GM20000 (cell line): ENCODE data around the gene PLAU.
"Not testable (repeated sequence)": the region's sequence is repeated elsewhere in the genome, so short reads cannot be mapped to it uniquely, and the experiment has no call there.

Source experiments
- DNase-seq: peaks from one replicate; pipeline ENCODE4 v3.0.0; 2012; ENCODE audit warnings: low spot score
- TF ChIP-seq, protein P1 (sequence below): IDR thresholded peaks from 2 replicates; pipeline ENCODE4 v1.5.1; 2012; ENCODE audit warnings: mild to moderate bottlenecking, control low read depth; ENCODE audit errors: extremely low read depth, missing control alignments

The PLAU gene

DNA sequence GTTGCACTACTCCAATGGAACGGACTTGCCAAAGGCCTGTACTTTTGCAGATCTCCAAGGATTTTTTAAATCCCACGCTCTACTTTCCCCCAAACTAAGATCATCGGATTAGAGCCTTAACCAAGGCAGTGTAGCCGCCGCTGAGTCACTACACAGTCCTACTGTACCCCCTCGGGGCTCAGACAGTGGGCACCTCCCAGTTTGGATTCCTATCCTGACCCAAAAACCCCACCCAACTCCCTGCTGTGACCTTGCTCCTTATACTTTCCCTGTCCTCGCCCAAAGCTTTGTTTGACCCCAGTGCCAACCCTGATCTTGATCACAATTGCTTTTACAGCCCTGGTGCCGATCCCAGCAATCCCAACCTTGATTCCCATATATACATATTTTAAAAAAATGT is 17.5 kb upstream of the PLAU start:
- DNase-seq, result no peak
- TF ChIP-seq, protein P1, sequence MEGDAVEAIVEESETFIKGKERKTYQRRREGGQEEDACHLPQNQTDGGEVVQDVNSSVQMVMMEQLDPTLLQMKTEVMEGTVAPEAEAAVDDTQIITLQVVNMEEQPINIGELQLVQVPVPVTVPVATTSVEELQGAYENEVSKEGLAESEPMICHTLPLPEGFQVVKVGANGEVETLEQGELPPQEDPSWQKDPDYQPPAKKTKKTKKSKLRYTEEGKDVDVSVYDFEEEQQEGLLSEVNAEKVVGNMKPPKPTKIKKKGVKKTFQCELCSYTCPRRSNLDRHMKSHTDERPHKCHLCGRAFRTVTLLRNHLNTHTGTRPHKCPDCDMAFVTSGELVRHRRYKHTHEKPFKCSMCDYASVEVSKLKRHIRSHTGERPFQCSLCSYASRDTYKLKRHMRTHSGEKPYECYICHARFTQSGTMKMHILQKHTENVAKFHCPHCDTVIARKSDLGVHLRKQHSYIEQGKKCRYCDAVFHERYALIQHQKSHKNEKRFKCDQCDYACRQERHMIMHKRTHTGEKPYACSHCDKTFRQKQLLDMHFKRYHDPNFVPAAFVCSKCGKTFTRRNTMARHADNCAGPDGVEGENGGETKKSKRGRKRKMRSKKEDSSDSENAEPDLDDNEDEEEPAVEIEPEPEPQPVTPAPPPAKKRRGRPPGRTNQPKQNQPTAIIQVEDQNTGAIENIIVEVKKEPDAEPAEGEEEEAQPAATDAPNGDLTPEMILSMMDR, result no peak

DNA sequence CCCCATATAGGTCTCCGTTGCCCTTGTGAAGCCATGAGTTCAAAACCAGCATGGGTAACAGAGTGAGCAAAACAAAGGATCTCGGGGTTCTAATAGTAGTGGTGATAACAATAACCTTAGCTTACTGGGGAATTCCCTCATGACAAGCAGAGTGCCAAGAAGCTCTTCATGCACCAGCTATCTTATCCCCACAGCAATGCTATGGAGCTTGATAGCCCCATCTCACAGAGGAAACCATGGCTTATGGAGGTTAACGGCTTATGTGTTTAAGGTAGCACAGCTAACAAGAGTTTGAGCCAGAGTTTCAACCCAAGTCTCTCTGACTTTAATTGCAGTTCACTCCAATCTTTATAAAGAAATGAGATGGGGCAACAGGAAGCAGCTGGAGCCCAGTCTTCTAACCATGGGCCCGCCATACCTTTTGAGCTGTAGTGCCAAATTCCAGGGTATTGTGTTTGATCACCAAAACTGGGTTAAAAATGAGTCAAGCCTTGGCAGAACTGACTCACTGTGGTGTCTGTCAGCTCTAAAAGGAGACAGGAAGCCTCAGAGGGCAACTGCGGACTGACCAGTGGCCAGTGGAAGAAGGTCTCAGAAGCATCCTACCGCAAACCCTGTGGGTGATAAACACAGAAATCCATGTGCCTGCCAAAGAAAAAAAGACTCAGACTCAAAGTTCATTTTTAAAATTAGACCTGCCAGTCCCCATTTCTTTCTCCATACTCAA is 16.5 kb upstream of the PLAU start:
- TF ChIP-seq, protein P1, result no peak
- DNase-seq, result no peak

DNA sequence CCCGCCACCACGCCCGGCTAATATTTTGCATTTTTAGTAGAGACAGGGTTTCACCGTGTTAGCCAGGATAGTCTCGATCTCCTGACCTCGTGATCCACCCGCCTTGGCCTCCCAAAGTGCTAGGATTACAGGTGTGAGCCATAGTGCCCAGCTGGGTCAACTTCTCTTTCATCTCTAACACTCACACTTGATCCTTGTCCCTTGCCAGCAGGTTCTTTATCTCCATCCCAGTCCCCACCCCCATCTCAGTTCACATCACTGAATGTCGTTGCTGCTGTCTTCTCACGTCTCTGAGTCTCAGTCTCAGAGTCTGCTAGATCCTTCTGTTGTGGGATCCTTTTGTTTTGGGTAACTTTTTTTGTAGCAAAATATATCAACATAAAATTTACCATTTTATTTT is 15.6 kb upstream of the PLAU start:
- DNase-seq, result not testable (repeated sequence)

DNA sequence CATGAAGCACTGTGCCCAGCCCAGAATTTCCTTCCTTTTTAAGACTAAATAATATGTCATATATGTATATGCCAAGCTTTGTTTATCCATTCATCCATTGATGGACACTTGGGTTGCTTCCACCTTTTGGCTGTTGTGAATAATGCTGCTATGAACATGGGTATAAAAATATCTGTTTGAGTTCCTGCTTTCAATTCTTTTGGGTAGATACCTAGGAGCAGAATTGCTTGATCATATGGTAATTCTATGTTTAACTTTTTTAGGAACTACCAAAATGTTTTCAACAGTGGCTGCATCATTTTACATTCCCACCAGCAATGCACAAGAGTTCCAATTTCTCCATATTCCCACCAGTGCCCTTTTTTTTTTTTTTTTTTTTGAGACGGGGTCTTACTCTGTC is 13.2 kb upstream of the PLAU start:
- TF ChIP-seq, protein P1, result no peak
- DNase-seq, result no peak

DNA sequence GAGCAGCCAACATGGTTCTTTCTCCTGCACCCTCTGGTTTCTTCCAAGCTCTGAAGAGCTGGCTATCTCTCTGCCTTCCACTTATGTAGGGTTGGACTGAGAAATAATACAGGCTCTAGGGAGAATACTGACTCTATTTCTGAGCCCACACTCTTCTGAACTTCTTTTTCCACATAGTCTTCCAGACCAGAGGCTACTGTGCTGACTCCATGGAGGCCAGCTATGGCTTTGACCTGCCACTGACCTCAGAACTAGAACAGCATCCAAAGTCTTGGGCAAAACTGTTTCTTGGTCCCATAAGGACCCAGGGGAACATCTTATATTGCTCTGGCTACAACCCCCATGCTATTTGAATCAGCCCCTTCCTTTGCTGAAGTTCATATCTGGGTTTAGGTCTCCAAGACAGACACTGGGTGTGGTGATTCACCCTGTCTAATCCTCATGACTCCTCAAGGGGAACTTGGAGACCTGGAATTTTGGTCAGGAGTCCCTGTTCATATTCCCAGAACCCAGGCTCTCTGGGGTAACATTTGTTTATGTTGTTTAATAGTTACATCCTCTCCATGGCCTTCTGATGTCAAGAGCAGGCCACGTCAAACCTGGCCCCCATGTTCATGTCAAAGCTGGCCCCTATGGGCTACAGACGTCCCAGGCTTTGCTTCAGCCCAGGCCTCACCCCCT is 12.1 kb upstream of the PLAU start:
- DNase-seq, result no peak
- TF ChIP-seq, protein P1, result no peak

DNA sequence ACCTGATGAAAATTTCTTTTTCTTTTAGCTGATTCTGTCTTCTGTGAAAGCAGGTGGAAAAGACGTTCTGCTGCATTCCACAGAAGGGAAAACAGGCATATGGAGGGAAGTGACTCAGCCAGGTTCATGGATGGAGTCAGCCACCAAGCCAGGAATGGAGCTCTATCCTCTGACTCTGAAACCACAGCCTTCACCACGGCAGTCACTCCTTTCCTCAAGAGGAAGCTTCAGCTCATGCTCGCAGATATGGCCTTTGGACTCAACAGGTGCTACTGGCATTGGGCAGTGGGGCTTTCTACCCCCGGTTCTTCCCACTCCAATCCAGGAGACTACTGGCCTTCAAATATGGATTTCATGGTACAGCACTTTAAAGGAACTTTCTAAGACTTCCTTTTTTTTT is 11.5 kb upstream of the PLAU start:
- TF ChIP-seq, protein P1, result no peak
- DNase-seq, result no peak

DNA sequence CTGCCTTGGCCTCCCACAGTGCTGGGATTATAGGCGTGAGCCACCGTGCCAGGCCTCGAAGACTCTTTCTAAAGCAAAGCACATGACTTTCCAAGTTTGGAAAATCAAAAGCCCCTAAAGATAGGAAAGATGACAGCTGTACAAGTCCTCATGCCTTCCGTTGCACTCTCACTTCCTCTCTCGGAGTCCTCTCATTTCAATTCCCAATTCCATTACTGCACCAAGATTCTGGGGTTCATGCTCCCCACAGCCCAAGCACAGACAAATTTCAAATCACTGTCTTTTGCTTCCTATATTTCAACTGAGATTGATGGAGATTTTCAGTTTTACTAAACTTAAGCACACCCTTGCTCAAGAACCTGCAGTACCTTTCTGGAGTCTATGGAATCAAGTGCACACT is 10.9 kb upstream of the PLAU start:
- TF ChIP-seq, protein P1, result no peak
- no peak for DNase-seq

DNA sequence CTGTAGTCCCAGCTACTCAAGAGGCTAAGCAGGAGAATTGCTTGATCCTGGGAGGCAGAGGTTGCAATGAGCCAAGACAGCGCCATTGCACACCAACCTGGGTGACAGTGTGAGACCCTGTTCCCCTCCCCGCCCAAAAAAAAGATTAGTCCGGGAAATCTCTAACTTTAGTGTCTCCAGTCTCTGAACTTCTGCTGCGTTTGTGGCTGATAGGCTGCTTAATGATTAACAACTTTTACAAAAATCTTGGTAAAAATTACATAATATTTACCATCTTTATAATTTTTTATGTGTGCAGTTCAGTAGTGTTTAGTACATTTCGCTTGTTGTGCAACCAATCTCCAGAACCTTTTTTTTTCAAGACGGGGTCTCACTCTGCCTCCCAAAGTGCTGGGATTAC is 9.7 kb upstream of the PLAU start:
- TF ChIP-seq, protein P1, result no peak
- DNase-seq, result no peak
